Gastroesophageal sphincter (tissue), 3 donors: ENCODE results near the gene TNIP2.

ENCODE experiments used
- POLR2A ChIP-seq, 2 donors: fragments of 450-650 bp; IDR thresholded peaks; one replicate each; pipeline ENCODE4 v1.6.1; 2017; ENCODE audit warnings: antibody characterized with exemption in 2 of 2, mild to moderate bottlenecking in 2 of 2, moderate library complexity in 1 of 2
- POLR2AphosphoS5 ChIP-seq: sonication (generic); formaldehyde crosslinking; IDR thresholded peaks from one replicate; pipeline ENCODE4 v1.6.1; 2017; ENCODE audit warnings: antibody characterized with exemption
- TF ChIP-seq, protein P1 (sequence below), 4 experiments: fragments of 200-600 bp in 2 of 4; fragments of 450-650 bp in 2 of 4; sonication (generic) in 1 of 4; IDR thresholded peaks; one replicate each; pipeline ENCODE4 v1.5.1; 2017 to 2019; ENCODE audit warnings: antibody characterized with exemption in 4 of 4, mild to moderate bottlenecking in 2 of 4, moderate library complexity in 2 of 4

DNA sequence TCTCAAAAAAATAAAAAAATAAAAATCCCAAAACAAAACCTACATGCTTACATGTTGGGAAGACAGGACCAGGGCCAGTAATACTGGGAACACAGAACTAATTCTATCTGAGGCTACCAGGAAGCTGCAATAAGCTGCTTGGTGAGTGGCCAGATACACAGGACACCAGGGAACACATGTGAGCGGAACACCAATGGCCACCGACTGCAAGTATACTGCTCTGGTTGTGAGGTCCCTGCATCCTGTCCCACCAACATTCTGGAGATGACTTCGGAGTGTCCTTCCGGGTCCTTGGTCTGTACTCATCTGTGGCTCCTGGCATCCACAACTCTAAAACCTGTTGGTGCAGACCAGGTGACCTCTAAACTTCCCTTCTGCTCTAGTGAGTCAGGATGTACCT, 2.7 kb downstream of the TNIP2 start:
- TF ChIP-seq, protein P1, sequence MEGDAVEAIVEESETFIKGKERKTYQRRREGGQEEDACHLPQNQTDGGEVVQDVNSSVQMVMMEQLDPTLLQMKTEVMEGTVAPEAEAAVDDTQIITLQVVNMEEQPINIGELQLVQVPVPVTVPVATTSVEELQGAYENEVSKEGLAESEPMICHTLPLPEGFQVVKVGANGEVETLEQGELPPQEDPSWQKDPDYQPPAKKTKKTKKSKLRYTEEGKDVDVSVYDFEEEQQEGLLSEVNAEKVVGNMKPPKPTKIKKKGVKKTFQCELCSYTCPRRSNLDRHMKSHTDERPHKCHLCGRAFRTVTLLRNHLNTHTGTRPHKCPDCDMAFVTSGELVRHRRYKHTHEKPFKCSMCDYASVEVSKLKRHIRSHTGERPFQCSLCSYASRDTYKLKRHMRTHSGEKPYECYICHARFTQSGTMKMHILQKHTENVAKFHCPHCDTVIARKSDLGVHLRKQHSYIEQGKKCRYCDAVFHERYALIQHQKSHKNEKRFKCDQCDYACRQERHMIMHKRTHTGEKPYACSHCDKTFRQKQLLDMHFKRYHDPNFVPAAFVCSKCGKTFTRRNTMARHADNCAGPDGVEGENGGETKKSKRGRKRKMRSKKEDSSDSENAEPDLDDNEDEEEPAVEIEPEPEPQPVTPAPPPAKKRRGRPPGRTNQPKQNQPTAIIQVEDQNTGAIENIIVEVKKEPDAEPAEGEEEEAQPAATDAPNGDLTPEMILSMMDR (IDR thresholded peaks at IDR 0.05) = no peak
- TF ChIP-seq POLR2A (IDR thresholded peaks at IDR 0.05) (no peak), POLR2AphosphoS5 (no peak)
